Stimulated activated CD8-positive, alpha-beta memory T cell treated with anti-CD3 and anti-CD28 coated beads, Interleukin-15, amount 100 ng/mL, for 24 hours (primary cell): ENCODE data around the gene KRTAP4-1.
"Not testable (repeated sequence)": the region's sequence is repeated elsewhere in the genome, so short reads cannot be mapped to it uniquely, and the experiment has no call there.

Experiments used
- DNase-seq: peaks from one replicate; pipeline ENCODE4 v3.0.0-alpha.2; 2020; ENCODE audit warnings: low read depth

Gene KRTAP4-1

DNA sequence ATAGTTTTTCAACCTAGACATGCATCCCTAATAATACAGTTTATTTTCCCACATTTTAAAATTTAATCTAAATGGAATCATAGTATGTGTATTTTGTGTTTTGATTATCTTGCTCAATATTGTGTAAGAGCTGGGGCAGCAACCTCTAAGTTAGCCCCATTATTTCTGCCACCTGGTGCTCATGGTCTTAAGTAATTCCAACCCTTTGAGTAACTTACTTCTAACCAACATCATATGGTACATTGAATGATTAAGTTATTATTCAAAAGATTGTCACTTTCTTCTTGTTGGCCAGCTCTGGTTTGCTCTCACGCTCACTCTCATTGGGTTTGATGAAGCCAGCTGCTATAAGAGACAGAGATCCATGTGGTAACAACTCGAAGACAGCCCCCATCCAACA lies 12.8 kb downstream of the KRTAP4-1 start:
- no peak for DNase-seq

DNA sequence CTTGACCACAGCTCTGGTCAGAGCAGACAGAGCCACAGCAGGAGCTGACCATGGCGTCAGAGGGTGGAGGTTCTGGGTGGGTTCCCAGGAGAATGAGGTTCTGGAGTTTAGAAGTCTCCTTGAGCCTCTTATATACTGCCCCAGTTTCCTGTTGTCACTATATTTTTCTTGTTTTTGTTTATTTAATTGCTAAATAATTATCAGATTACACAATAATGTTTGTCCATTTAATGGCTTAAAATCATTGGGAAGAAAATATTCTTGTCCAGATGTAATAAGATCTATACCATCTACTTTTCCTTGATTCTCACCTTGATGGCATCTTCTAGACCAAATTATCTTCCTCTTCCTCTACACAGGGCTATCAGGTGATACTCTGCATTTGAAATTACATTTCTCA lies 16.6 kb downstream of the KRTAP4-1 start, which contains the start of gene KRTAP4-3:
Gene KRTAP4-3 (minus strand): TSS at position 101 of the 400 bp plus-strand sequence. CDS start 49 bp downstream, at position 52.
- no peak for DNase-seq

DNA sequence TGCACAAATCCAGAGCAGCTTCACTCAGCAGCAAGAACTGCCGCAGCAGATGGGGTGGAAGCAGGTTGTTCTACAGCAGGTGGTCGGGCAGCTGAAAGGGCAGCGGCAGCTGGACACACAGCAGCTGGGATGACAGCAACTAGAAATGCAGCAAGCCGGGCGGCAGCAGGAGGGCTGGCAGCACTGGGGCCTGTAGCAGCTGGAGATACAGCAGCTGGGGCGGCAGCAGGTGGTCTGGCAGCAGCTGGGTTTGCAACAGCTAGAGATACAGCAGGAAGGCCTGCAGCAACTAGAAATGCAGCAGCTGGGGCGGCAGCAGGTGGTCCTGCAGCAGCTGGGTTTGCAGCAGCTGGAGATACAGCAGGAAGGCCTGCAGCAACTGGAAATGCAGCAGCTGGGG lies 17.1 kb downstream of the KRTAP4-1 start:
- DNase-seq = no peak

DNA sequence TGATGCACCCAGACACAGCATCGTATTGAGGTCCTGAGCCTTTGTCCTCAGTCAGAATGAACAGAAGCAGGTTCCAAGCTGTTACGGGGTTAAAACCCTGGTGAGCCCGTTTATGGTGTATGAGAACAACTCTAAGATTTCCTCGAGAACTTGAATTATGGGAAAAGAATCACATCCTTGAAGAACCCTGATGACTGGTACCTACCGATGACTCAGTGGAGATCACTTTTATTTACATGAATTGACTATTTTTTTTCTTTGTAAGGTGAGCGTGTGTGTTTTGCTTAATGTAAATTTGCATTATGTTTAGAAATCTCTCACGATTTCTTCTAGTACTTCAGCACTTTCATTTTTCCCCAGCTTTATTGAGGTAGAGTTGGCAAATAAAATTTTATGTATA lies 20.9 kb downstream of the KRTAP4-1 start:
- no peak for DNase-seq

DNA sequence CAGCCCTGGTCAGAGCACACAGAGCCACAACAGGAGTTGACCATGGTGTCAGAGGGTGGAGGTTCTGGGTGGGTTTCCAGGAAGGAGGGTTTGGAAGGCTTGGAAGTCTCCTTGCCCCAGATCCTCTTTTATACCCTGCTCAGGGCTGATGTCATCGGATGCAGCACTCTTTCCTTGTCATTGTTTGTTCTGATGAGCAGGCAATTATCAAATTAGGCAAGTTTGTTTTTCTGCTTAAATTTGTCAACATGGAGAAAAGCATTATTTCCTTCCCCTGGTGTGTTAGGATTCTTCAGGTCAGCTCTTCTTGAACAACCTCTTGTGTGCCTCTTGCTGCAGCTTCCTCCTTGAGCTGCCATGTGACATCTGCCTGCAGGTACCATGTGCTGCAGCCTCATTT lies 24.1 kb downstream of the KRTAP4-1 start, which contains the start of gene KRTAP4-4:
Gene KRTAP4-4 (minus strand): TSS at position 101 of the 400 bp plus-strand sequence. CDS start 57 bp downstream, at position 44.
- no peak for DNase-seq

DNA sequence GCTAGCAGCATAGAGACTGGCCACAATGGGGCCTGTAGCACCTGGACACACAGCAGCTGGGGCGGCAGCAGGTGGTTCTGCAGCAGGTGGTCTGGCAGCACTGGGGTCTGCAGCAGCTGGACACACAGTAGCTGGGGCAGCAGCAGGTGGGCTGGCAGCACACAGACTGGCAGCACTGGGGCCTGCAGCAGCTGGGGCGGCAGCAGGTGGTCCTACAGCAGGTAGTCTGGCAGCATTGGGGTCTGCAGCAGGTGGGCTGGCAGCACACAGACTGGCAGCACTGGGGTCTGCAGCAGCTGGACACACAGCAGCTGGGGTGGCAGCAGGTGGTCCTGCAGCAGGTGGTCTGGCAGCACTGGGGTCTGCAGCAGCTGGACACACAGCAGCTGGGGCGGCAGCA lies 24.5 kb downstream of the KRTAP4-1 start:
- not testable (repeated sequence) for DNase-seq

DNA sequence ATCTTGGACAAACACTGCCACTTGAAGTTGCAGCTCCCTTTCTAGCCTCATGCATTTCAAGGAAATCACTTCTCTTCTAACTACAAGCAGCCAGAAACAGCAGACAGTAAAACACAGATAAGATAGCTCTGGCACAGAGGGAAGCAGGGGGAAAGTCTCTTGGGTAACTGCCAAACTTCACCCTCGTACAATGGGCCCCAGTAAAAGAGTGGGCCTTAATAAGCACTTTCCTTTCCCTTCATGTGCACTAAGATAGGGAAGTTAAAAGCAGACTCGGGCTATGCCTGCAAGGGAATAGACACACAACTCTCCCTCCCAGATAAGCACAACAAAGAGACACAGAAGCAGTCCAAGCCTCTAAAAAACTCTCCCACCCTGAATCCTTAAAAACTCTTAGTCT lies 30.9 kb downstream of the KRTAP4-1 start:
- DNase-seq = no peak

DNA sequence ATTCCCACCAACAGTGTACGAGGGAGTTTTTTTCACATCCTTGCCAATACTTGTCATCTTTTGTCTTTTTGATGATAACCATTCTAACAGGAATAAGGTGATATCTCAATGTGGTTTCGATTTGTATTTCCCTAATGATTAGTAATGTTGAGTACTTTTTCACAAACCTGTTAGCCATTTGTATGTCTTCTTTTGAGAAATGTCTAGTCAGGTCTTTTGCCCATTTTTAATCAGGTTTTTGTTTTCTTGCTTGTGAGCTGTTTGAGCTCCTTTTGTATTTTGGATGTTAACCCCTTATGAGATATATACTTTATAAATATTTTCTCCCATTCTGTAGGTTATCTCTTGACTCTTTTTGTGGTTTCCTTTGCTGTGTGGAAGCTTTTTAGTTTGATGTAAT lies 33.2 kb downstream of the KRTAP4-1 start:
- DNase-seq = no peak

DNA sequence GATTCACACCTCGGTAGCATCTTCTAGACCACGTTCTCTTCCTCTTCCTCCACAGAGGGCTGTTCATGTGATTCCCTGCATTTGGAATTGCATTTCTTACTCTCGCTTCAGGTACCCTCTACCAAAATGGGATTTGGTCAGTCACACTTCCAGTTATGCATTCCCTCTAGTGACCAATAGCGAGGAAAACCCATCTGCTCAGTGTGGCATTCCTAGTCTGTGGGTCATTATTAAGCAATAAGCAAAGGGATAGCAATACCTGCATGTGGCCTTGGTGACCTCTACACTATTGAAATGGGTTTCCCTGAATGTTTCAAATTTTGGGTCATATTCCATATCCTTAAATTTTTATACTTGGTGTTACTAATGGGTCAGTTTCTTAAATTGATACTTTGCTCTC lies 34.7 kb downstream of the KRTAP4-1 start:
- DNase-seq = no peak

DNA sequence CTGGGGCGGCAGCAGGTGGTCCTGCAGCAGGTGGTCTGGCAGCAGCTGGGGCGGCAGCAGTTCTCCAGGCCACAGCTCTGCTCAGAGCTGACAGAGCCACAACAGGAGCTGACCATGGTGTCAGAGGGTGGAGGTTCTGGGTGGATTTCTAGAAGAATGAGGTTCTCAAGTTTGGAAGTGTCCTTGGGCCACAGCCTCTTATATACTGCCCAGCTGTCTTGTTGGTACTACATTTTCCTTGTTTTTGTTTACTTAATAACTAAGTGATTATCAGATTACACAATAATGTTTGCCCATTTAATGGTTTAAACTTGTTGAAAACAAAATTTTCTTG lies 35.1 kb downstream of the KRTAP4-1 start, which contains the start of gene KRTAP4-5:
Gene KRTAP4-5 (minus strand): TSS at position 174 of the 334 bp plus-strand sequence. CDS start 58 bp downstream, at position 116.
- no peak for DNase-seq

DNA sequence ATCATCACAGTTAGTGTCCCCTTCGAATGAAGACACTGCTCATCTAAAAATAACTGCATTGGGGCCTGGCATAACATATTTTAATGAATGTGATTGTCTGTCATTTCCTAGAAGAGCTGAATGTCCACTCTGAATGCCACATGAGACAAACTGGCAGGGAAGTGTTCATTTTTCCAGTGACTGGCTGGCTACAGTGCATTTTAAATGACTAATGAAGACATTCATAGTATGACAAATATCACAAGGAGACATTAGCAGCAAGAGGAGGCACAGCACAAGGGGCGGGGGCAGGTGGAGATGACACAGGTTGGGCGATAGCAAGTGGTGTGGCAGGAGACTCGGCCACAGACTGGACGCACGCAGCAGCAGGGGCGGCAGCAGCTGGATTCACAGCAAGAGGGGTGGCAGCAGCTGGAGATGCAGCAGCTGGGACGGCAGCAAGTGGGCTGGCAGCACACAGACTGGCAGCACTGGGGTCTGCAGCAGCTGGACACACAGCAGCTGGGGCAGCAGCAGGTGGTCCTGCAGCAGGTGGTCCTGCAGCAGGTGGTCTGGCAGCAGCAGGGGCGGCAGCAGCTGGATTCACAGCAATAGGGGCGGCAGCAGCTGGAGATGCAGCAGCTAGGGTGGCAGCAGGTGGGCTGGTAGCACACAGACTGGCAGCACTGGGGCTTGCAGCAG lies 35.6 kb downstream of the KRTAP4-1 start:
- not testable (repeated sequence) for DNase-seq

DNA sequence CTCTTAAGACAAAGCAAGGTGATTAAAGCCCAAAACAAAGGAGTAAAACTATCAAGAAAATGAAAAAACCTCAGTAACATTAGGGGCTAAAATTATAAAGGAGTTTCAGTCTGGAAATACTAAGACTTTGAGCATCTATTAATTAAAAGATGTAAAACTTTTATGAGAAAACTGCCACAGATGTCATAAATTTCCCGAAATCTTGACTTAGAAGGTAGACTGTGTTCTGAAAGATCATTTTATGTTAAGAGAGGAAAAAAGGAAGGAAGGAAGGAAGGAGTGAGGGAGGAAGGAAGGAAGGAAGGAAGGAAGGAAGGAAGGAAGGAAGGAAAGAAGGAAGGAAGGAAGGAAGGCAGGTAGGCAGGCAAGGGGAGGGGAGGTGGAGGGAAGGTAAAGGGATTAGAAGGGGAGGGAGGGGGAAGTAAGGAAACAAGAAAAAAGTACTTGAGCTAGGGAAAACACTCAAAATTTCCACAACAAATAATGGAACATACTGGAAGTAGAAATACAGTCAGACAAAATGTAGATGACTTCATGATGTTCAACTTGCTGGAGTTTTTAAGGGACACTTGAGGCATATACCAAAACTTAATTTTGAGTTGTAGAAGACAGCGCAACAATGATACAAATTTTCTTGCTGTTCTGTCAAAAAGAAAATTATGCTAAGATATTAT lies 37.0 kb downstream of the KRTAP4-1 start:
- no peak for DNase-seq

DNA sequence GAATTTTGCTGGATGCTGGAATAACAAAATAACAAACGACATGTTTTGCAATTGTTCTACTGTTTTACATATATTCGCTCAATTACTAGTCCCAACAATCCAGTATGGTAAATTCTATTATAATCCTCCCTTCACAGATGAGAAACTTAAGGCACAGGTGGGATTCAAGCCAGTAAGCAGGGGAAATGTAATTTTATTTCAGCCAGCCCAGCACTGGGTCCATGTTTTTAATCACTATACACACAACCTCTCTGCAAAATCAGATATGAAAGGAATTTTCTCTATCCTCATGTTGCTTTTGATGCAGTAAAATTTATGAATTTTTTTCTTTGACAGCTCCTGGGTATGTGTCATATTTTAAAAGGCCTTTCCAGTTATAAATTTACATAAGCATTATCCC lies 39.5 kb downstream of the KRTAP4-1 start:
- no peak for DNase-seq

DNA sequence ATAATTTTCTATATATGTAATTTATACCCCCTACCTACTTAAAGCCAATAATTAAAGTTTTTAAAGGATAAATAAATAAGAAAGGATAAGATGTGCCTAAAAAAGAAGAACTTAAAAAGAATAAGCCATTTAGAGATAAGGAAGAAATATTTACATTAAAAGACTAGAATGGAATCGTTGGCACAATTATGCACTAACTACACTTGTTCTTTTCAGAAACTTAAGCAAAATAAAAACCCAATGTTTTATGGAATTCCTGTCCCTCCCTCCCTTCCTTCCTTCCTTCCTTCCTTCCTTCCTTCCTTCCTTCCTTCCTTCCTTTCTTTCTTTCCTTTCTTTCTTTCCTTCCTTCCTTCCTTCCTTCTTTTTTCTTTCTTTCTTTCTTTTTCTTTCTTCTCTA lies 39.9 kb downstream of the KRTAP4-1 start:
- no peak for DNase-seq

DNA sequence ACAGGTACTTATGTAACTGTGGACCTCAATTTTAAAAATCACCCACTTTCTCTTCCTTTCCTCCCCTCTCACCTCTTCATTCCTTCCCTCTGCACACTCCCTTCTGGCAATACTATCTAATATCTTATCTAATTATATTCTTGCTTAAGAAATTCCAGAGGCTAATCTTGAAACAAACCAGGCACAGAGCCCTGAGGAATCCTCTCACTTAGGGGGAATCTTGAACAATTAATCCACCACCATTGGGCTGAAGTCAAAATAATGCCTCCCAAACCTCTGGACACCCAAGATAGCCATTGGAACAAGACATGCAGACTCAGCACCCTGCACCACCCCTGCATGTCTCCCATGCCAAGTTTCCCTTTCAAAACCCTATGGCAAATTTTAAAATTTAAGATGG lies 43.4 kb downstream of the KRTAP4-1 start:
- DNase-seq = no peak

DNA sequence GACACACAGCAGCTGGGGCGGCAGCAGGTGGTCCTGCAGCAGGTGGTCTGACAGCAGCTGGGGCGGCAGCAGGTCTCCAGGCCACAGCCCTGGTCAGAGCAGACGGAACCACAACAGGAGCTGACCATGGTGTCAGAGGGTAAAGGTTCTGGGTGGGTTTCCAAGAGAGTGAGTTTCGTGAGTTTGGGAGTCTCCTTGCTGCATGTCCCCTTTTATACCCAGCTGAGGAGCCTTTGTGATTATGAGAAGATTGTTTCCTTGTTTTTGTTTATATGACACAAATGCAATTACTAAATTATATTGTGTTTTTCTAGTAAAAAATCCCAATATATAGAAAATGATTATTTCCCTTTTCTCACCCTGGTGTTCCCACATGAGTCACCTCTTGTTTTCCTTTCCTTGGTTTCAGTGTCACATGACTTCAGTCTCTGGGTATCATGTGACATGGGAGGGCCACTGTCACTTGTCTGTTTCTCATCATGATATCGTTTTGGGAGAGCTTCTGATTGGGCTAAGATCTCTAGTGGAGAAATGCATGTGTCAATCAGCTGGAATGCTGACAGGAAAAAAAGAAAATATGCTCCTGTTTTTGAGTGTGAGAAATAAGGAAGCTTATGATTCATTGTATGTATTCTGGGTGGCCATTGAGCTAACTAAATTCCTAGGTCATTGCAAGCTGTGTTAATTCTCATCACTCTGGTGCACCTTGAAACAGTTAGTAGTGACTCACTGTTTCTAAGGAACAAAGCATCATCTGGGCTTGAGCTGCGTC lies 44.2 kb downstream of the KRTAP4-1 start, which contains the start of gene KRTAP4-6:
Gene KRTAP4-6 (minus strand): TSS at position 185 of the 772 bp plus-strand sequence. CDS start 57 bp downstream, at position 128.
- no peak for DNase-seq

DNA sequence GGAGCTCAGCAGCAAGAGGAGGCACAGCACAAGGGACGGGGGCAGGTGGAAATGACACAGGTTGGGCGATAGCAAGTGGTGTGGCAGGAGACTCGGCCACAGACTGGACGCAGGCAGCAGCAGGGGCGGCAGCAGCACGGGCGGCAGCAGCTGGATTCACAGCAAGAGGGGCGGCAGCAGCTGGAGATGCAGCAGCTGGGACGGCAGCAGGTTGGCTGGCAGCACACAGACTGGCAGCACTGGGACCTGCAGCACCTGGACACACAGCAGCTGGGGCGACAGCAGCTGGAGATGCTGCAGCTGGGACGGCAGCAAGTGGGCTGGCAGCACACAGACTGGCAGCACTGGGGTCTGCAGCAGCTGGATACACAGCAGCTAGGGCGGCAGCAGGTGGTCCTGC lies 44.8 kb downstream of the KRTAP4-1 start:
- not testable (repeated sequence) for DNase-seq
